GM12891 (cell line): ENCODE data around the gene FARP2.

Experiments
- PAX5 ChIP-seq: IDR thresholded peaks from 2 replicates; pipeline ENCODE4 v1.6.1; 2011; ENCODE audit warnings: low read length, moderate library complexity, mild to moderate bottlenecking; ENCODE audit not compliant: insufficient read depth, severe bottlenecking
- POLR2A ChIP-seq: IDR thresholded peaks from 2 replicates; pipeline ENCODE4 v1.6.1; 2011; ENCODE audit warnings: low read depth, low read length, control low read depth
- POLR2AphosphoS5 ChIP-seq: IDR thresholded peaks from 2 replicates; pipeline ENCODE4 v1.6.1; 2011; ENCODE audit warnings: low read depth, low read length, control low read depth

DNA sequence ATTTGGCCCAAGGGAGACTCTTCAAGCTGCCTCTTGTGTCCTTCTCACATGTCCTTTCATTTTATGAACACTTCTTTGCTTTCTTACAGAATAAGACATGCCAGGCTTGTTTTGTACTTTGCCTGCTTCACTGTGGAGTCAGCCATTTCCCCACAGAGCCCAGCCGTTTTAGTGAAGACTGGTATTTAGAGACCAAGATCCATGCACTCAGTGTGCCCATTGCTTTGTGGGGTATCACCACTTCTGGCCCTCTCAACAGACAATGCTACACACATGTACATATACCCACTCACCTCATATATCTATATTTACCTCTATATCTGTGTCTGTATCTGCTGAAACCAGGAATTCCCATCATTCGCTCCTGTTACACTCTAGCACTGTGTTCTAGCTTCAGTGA lies 74.1 kb downstream of the FARP2 start:
- TF ChIP-seq POLR2A, result no peak
- TF ChIP-seq POLR2AphosphoS5, result no peak
- TF ChIP-seq PAX5, result no peak
